MM.1S (cell line): Measurements from ENCODE around the gene ZNF106.

Source experiments
- DNase-seq: peaks from one replicate; pipeline ENCODE4 v3.0.0-alpha.2; 2015
- H2AFZ ChIP-seq: fragments of 300-600 bp; sonication (generic); 2 replicates; pipeline ENCODE4 v1.6.0; 2016; ENCODE audit warnings: antibody characterized with exemption, low read length
- H3F3A ChIP-seq: fragments of 300-600 bp; sonication (generic); 2 replicates; pipeline ENCODE4 v1.6.1; 2016; ENCODE audit warnings: mild to moderate bottlenecking, antibody characterized with exemption, low read length, moderate library complexity, mixed read lengths; ENCODE audit not compliant: insufficient read depth
- H3K27ac ChIP-seq: fragments of 300-600 bp; sonication (generic); 2 replicates; pipeline ENCODE4 v1.5.1; 2016; ENCODE audit warnings: mild to moderate bottlenecking, low read length
- H3K27me3 ChIP-seq: fragments of 300-600 bp; sonication (generic); replicated peaks from 2 replicates; pipeline ENCODE4 v1.6.0; 2016; ENCODE audit warnings: low read length; ENCODE audit not compliant: insufficient read depth
- H3K36me3 ChIP-seq: fragments of 300-600 bp; sonication (generic); replicated peaks from 2 replicates; pipeline ENCODE4 v1.6.1; 2016; ENCODE audit warnings: mild to moderate bottlenecking, low read length, mixed read lengths; ENCODE audit not compliant: insufficient read depth
- H3K4me1 ChIP-seq: fragments of 300-600 bp; sonication (generic); 2 replicates; pipeline ENCODE4 v1.6.1; 2016; ENCODE audit warnings: low read length, mixed read lengths
- H3K4me2 ChIP-seq: fragments of 300-600 bp; sonication (generic); 2 replicates; pipeline ENCODE4 v1.6.0; 2016; ENCODE audit warnings: low read depth, low read length
- H3K4me3 ChIP-seq: fragments of 300-600 bp; sonication (generic); 2 replicates; pipeline ENCODE4 v1.5.1; 2016; ENCODE audit warnings: low read length, mixed read lengths
- H3K79me2 ChIP-seq: fragments of 300-600 bp; sonication (generic); 2 replicates; pipeline ENCODE4 v1.6.1; 2016; ENCODE audit warnings: mixed run types, low read length, mixed read lengths
- H3K9ac ChIP-seq: fragments of 300-600 bp; sonication (generic); 2 replicates; pipeline ENCODE4 v1.6.1; 2016; ENCODE audit warnings: low read length, mixed read lengths
- H3K9me2 ChIP-seq: fragments of 300-600 bp; sonication (generic); replicated peaks from 2 replicates; pipeline ENCODE4 v1.6.1; 2016; ENCODE audit warnings: mild to moderate bottlenecking, low read length, mixed read lengths; ENCODE audit not compliant: insufficient read depth
- H3K9me3 ChIP-seq: fragments of 300-600 bp; sonication (generic); replicated peaks from 2 replicates; pipeline ENCODE4 v1.6.1; 2016; ENCODE audit warnings: mild to moderate bottlenecking, low read length, mixed read lengths; ENCODE audit not compliant: insufficient read depth
- H4K20me1 ChIP-seq: fragments of 300-600 bp; sonication (generic); 2 replicates; pipeline ENCODE4 v1.6.1; 2016; ENCODE audit warnings: mild to moderate bottlenecking, low read length, moderate library complexity, mixed read lengths; ENCODE audit not compliant: insufficient read depth
- EZH2 ChIP-seq: fragments of 300-600 bp; sonication (generic); optimal IDR thresholded peaks from 2 replicates; pipeline ENCODE3; 2017; ENCODE audit warnings: low read depth, mild to moderate bottlenecking, antibody characterized with exemption, low read length, mixed read lengths
- EZH2phosphoT487 ChIP-seq: fragments of 300-600 bp; sonication (generic); IDR thresholded peaks from 2 replicates; pipeline ENCODE4 v1.6.1; 2018; ENCODE audit warnings: antibody characterized with exemption, low read length
- TF ChIP-seq, protein P1 (sequence below): fragments of 300-600 bp; sonication (generic); IDR thresholded peaks from 2 replicates; pipeline ENCODE4 v1.5.1; 2016; ENCODE audit warnings: antibody characterized with exemption, low read length, mixed read lengths

Gene ZNF106

GRCh38 chr15:42375941-42376340 is 115.0 kb downstream of the ZNF106 start:
- Histone ChIP-seq H3K9me2 (no peaks in the 10 kb centered on the region), H3K4me2 (no peak overlapping the region), H3K27ac (no peak overlapping the region), H3K79me2 (no peaks in the 10 kb centered on the region), H3K36me3 (no peaks in the 10 kb centered on the region), H3K4me3 (no peak overlapping the region), H3F3A (no peaks in the 10 kb centered on the region), H3K4me1 (no peaks in the 10 kb centered on the region), H3K27me3 (no peaks in the 10 kb centered on the region), H3K9ac (no peak overlapping the region), H4K20me1 (no peaks in the 10 kb centered on the region), H2AFZ (no peak overlapping the region), H3K9me3 (no peaks in the 10 kb centered on the region)
- TF ChIP-seq, protein P1, sequence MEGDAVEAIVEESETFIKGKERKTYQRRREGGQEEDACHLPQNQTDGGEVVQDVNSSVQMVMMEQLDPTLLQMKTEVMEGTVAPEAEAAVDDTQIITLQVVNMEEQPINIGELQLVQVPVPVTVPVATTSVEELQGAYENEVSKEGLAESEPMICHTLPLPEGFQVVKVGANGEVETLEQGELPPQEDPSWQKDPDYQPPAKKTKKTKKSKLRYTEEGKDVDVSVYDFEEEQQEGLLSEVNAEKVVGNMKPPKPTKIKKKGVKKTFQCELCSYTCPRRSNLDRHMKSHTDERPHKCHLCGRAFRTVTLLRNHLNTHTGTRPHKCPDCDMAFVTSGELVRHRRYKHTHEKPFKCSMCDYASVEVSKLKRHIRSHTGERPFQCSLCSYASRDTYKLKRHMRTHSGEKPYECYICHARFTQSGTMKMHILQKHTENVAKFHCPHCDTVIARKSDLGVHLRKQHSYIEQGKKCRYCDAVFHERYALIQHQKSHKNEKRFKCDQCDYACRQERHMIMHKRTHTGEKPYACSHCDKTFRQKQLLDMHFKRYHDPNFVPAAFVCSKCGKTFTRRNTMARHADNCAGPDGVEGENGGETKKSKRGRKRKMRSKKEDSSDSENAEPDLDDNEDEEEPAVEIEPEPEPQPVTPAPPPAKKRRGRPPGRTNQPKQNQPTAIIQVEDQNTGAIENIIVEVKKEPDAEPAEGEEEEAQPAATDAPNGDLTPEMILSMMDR: no peak
- no peak for TF ChIP-seq EZH2
- TF ChIP-seq EZH2phosphoT487: no peak
- no peak for DNase-seq

DNA sequence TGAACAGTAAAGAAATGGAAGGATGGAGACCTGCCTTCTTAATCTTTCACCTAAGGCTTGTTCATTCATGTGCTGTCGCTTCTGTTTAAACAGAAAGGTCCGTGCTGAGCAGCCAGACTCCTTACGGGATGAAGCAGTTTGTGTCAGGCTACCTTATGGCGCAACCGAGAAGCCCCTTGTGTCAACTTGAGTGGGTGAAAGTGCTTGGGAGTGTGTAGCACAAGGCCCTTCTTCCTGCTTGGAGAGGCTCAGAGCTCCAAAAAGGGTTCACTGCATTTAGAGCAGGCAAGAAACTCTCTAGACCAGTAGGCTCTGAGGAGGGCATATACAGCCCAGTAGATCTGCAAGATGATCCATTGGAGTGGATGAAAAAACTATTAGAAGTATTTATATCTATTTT is 115.7 kb downstream of the ZNF106 start:
- Histone ChIP-seq H3K4me1 (no peaks in the 10 kb centered on the region), H3K4me3 (no peak overlapping the region), H3F3A (no peaks in the 10 kb centered on the region), H3K9me2 (no peaks in the 10 kb centered on the region), H3K36me3 (no peaks in the 10 kb centered on the region), H3K27ac (no peak overlapping the region), H3K9me3 (no peaks in the 10 kb centered on the region), H2AFZ (no peak overlapping the region), H3K9ac (no peak overlapping the region), H3K79me2 (no peaks in the 10 kb centered on the region), H3K4me2 (no peak overlapping the region), H3K27me3 (no peaks in the 10 kb centered on the region), H4K20me1 (no peaks in the 10 kb centered on the region)
- no peak for DNase-seq
- TF ChIP-seq, protein P1: no peak
- TF ChIP-seq EZH2phosphoT487 (no peak), EZH2 (no peak)

- Histone ChIP-seq H4K20me1 (no peaks in the 10 kb centered on the region), H3K4me1 (no peaks in the 10 kb centered on the region), H3K27ac (no peak overlapping the region), H3K4me2 (no peak overlapping the region), H2AFZ (no peak overlapping the region), H3K4me3 (no peak overlapping the region), H3F3A (no peaks in the 10 kb centered on the region), H3K9me3 (no peaks in the 10 kb centered on the region), H3K79me2 (no peaks in the 10 kb centered on the region), H3K27me3 (no peaks in the 10 kb centered on the region), H3K9me2 (no peaks in the 10 kb centered on the region), H3K36me3 (no peaks in the 10 kb centered on the region), H3K9ac (no peak overlapping the region)
- TF ChIP-seq EZH2 (no peak), EZH2phosphoT487 (no peak)
- TF ChIP-seq, protein P1: no peak
- no peak for DNase-seq
Measured at GRCh38 chr15:42374810-42375209, 116.1 kb downstream of the ZNF106 start.
